IMR-90 (cell line): ENCODE data around the gene PGLYRP3. TPM values are rescaled to one million over a fixed set of nuclear protein-coding genes. Genes with fewer than 3 reads are reported as not detected.

Experiments used
- ATAC-seq: fragments of 200-7000 bp; cut with Tn5 transposase; 2 replicates; pipeline ENCODE4 v1.9.1; 2020; ENCODE audit warnings: low read depth, mild to moderate bottlenecking, moderate library complexity
- BruUV-seq: library from RNA; stranded (reverse); fragments of 400-500 nt; replicated peaks from 2 replicates; lab custom pipeline; 2021; lab: Mats Ljungman, UMichigan
- CTCF ChIA-PET: fragments of 300-600 bp; formaldehyde crosslinking; extraction: SDS; loops from one replicate; lab custom pipeline; 2021; ENCODE audit warnings: antibody characterized with exemption; lab: Yijun Ruan, JAX
- POLR2A ChIA-PET: fragments of 300-600 bp; sonication (Branson Sonifier 250); formaldehyde crosslinking; loops from one replicate; lab custom pipeline; 2022; ENCODE audit warnings: antibody characterized with exemption; ENCODE audit not compliant: unreplicated experiment; lab: Charles Lee
- DNase-seq: peaks from one replicate; pipeline ENCODE4 v3.0.0; 2013
- H2AFZ ChIP-seq: replicated peaks from 2 replicates; pipeline ENCODE3; 2013; ENCODE audit warnings: low read length, mild to moderate bottlenecking; ENCODE audit not compliant: poor library complexity
- H2AK5ac ChIP-seq: 2 replicates; pipeline ENCODE4 v1.6.1; 2013; ENCODE audit warnings: low read depth, low read length, inconsistent platforms
- H2AK9ac ChIP-seq: replicated peaks from 2 replicates; pipeline ENCODE3; 2013; ENCODE audit warnings: mild to moderate bottlenecking, low read depth, low read length, moderate library complexity; ENCODE audit not compliant: poor library complexity
- H2BK120ac ChIP-seq: 2 replicates; pipeline ENCODE4 v1.6.1; 2013; ENCODE audit warnings: low read depth, low read length, inconsistent platforms
- H2BK15ac ChIP-seq: 3 replicates; pipeline ENCODE4 v1.6.1; 2013; ENCODE audit warnings: low read depth, low read length, inconsistent platforms
- H2BK20ac ChIP-seq: 2 replicates; pipeline ENCODE4 v1.6.1; 2013; ENCODE audit warnings: low read depth, mild to moderate bottlenecking, inconsistent platforms, low read length, moderate library complexity
- H2BK5ac ChIP-seq: 2 replicates; pipeline ENCODE4 v1.6.1; 2013; ENCODE audit warnings: mild to moderate bottlenecking, low read depth, low read length, inconsistent platforms; ENCODE audit not compliant: poor library complexity, severe bottlenecking
- H3K14ac ChIP-seq: replicated peaks from 2 replicates; pipeline ENCODE4 v1.6.1; 2013; ENCODE audit warnings: low read depth, low read length, inconsistent platforms
- H3K18ac ChIP-seq: 2 replicates; pipeline ENCODE4 v1.6.1; 2013; ENCODE audit warnings: low read depth, low read length, control low read depth
- H3K23ac ChIP-seq: 2 replicates; pipeline ENCODE4 v1.6.1; 2013; ENCODE audit warnings: low read depth, low read length, inconsistent platforms
- H3K27ac ChIP-seq: 2 replicates; pipeline ENCODE4 v1.5.1; 2013; ENCODE audit warnings: mild to moderate bottlenecking, control low read depth, low read length; ENCODE audit not compliant: insufficient read depth
- H3K27me3 ChIP-seq: 2 replicates; pipeline ENCODE4 v1.6.1; 2013; ENCODE audit warnings: low read length; ENCODE audit not compliant: control insufficient read depth, insufficient read depth
- H3K36me3 ChIP-seq: 2 replicates; pipeline ENCODE4 v1.6.1; 2013; ENCODE audit warnings: low read length, mixed read lengths; ENCODE audit not compliant: control insufficient read depth, insufficient read depth
- H3K4ac ChIP-seq: 2 replicates; pipeline ENCODE4 v1.6.1; 2013; ENCODE audit warnings: low read depth, low read length, inconsistent platforms
- H3K4me1 ChIP-seq: 2 replicates; pipeline ENCODE4 v1.6.1; 2013; ENCODE audit warnings: low read length, mixed read lengths; ENCODE audit not compliant: control insufficient read depth, insufficient read depth
- H3K4me2 ChIP-seq: 2 replicates; pipeline ENCODE4 v1.6.1; 2013; ENCODE audit warnings: low read depth, mild to moderate bottlenecking, control low read depth, low read length, moderate library complexity
- H3K4me3 ChIP-seq: 2 replicates; pipeline ENCODE4 v1.5.1; 2013; ENCODE audit warnings: low read depth, mild to moderate bottlenecking, control low read depth, low read length, moderate library complexity; ENCODE audit not compliant: insufficient read depth
- H3K56ac ChIP-seq: 2 replicates; pipeline ENCODE4 v1.6.1; 2013; ENCODE audit warnings: low read length, inconsistent platforms; ENCODE audit not compliant: insufficient read depth; ENCODE audit errors: extremely low read depth
- H3K79me1 ChIP-seq, 2 experiments: 2 replicates each; pipeline ENCODE4 v1.6.1; 2013; ENCODE audit warnings: low read length in 2 of 2, inconsistent platforms in 1 of 2, low read depth in 1 of 2
- H3K9ac ChIP-seq: 2 replicates; pipeline ENCODE4 v1.6.1; 2013; ENCODE audit warnings: low read depth, low read length, control low read depth
- H3K9me1 ChIP-seq: 2 replicates; pipeline ENCODE4 v1.6.1; 2013; ENCODE audit warnings: low read length, inconsistent platforms; ENCODE audit not compliant: insufficient read depth
- H3K9me3 ChIP-seq: 2 replicates; pipeline ENCODE4 v1.6.1; 2013; ENCODE audit warnings: low read length; ENCODE audit not compliant: control insufficient read depth, insufficient read depth
- H4K20me1 ChIP-seq: 2 replicates; pipeline ENCODE4 v1.6.1; 2013; ENCODE audit warnings: low read length, inconsistent platforms; ENCODE audit not compliant: insufficient read depth
- H4K5ac ChIP-seq: 2 replicates; pipeline ENCODE4 v1.6.1; 2013; ENCODE audit warnings: mild to moderate bottlenecking, low read depth, low read length, control low read depth
- H4K8ac ChIP-seq, 2 experiments: 2 replicates each; pipeline ENCODE4 v1.6.1; 2013; ENCODE audit warnings: low read depth in 2 of 2, low read length in 2 of 2, control low read depth in 1 of 2, inconsistent platforms in 1 of 2
- H4K91ac ChIP-seq: 2 replicates; pipeline ENCODE4 v1.6.1; 2013; ENCODE audit warnings: low read depth, low read length, inconsistent platforms; ENCODE audit not compliant: insufficient read depth
- RAD21 ChIP-seq: IDR thresholded peaks from 2 replicates; pipeline ENCODE4 v1.6.1; 2012; ENCODE audit warnings: low read length, improper control_type of control experiment
- SMC3 ChIP-seq: fragments of 150-350 bp; IDR thresholded peaks from 2 replicates; pipeline ENCODE4 v1.6.1; 2016; ENCODE audit warnings: low read depth, mild to moderate bottlenecking, antibody characterized with exemption, low read length, moderate library complexity
- WGBS, 2 experiments: methylation state at CpG; one replicate each; pipeline versions ENCODE4 v1.1.5 to v1.1.7; 2013; ENCODE audit warnings: missing lambda C conversion rate in 2 of 2; ENCODE audit not compliant: insufficient read length in 1 of 2; ENCODE audit errors: extremely low coverage in 2 of 2; 5-methylcytosine and 5-hydroxymethylcytosine counted together
- dilution Hi-C: fragments of 300-500 bp; cut with HindIII; formaldehyde crosslinking; loops from one replicate; pipeline ENCODE4 v1.14.3; 2018; ENCODE audit warnings: low sequenced_read_pairs; ENCODE audit not compliant: unreplicated experiment
- in situ Hi-C: fragments of 300-500 bp; cut with MboI; formaldehyde crosslinking; loops from 3 replicates; pipeline ENCODE4 v1.14.3; 2019; ENCODE audit warnings: low sequenced_read_pairs, inconsistent platforms, mixed read lengths
- intact Hi-C: fragments of 100-400 bp; cut with micrococcal nuclease; formaldehyde crosslinking; loops from 2 replicates; pipeline ENCODE4 v1.10.0; 2022
- polyA plus RNA-seq, 3 experiments: library from polyadenylated mRNA; depleted of rRNA; stranded (reverse); fragments of >200 nt; gene quantifications; 2 replicates each; pipeline ENCODE4 v1.2.3, GENCODE V29; 2012; ENCODE audit warnings: low replicate concordance in 1 of 3
- total RNA-seq: library from RNA; depleted of rRNA; stranded (reverse); fragments of >200 nt; gene quantifications from 2 replicates; pipeline ENCODE4 v1.2.3, GENCODE V29; 2012

Gene PGLYRP3
- total and polyA plus RNA-seq, 2 of the 4 experiments (the other 2 are of a cell fraction): not detected

- no TSS peak for BruUV-seq
- 0% methylated on average over 1 of the region's 1 CpG; no CpG with 5 or more reads in 1 of the 2 experiments for WGBS, 2 experiments
- no peaks in the 10 kb centered on the region for H4K20me1 ChIP-seq
- H2AK9ac ChIP-seq: no peak overlapping the region
- H2AFZ ChIP-seq: no peak overlapping the region
- no peak overlapping the region for H2BK120ac ChIP-seq
- no peak overlapping the region for H2AK5ac ChIP-seq
- TF ChIP-seq SMC3 (no peak), RAD21 (no peak)
- H4K8ac ChIP-seq: no peak overlapping the region
- POLR2A ChIA-PET: no interaction called here
- H3K14ac ChIP-seq: no peak overlapping the region
- CTCF ChIA-PET: interaction anchor here (0.6 kb wide), 1 partner anchor 19 kb away, joined by 3 read pairs; no protein-coding TSS in a partner anchor
- H3K18ac ChIP-seq: no peak overlapping the region
- H3K79me1 ChIP-seq: no peaks in the 10 kb centered on the region
- H4K5ac ChIP-seq: no peak overlapping the region
- no peak overlapping the region for H3K23ac ChIP-seq
- ATAC-seq (no peak), DNase-seq (no peak)
- dilution Hi-C loops (no loop called here), in situ Hi-C loops (no loop called here), intact Hi-C loops (no loop called here)
- H4K91ac ChIP-seq: no peak overlapping the region
- H3K4me3 ChIP-seq: no peak overlapping the region
- H3K9me3 ChIP-seq: no peaks in the 10 kb centered on the region
- no peak overlapping the region for H3K27ac ChIP-seq
- no peaks in the 10 kb centered on the region for H3K9me1 ChIP-seq
- no peak overlapping the region for H2BK15ac ChIP-seq
- no peak overlapping the region for H3K9ac ChIP-seq
- no peaks in the 10 kb centered on the region for H3K36me3 ChIP-seq
- H3K4me1 ChIP-seq: no peaks in the 10 kb centered on the region
- no peak overlapping the region for H3K56ac ChIP-seq
- H3K27me3 ChIP-seq: no peaks in the 10 kb centered on the region
- H3K4me2 ChIP-seq: no peak overlapping the region
- H3K4ac ChIP-seq: no peak overlapping the region
- H2BK5ac ChIP-seq: no peak overlapping the region
- no peak overlapping the region for H2BK20ac ChIP-seq
These were observed 62.6 kb downstream of the PGLYRP3 start for GRCh38 chr1:153250166-153250565.
